Measurements from ENCODE around the gene CHMP6. TPM values are rescaled to one million over a fixed set of nuclear protein-coding genes. Genes with fewer than 3 reads are reported as not detected.

The CHMP6 gene
- total RNA-seq, 2 donors from 2014 or later, result 12.9 to 17.5 TPM

- Histone ChIP-seq H3K27ac (no peak overlapping the region), H3K9me3 (no peaks in the 10 kb centered on the region), H3K27me3 (no peaks in the 10 kb centered on the region), H3K4me3 (no peak overlapping the region), H3K36me3 (no peaks in the 10 kb centered on the region), H3K4me1 (peaks cover 0 to 13% of the 10 kb centered on the region in 2 donors)
- no peak for DNase-seq (ENCODE audit: low spot score)
- TF ChIP-seq CTCF (IDR thresholded peaks at IDR 0.05), result no peak
Measured at GRCh38 chr17:80977172-80977571, 14.5 kb upstream of the CHMP6 start.

- DNase-seq (ENCODE audit: low spot score), result no peak
- Histone ChIP-seq H3K36me3 (no peaks in the 10 kb centered on the region), H3K27ac (no peak overlapping the region), H3K27me3 (no peaks in the 10 kb centered on the region), H3K4me3 (no peak overlapping the region), H3K4me1 (peaks cover 0 to 13% of the 10 kb centered on the region in 2 donors), H3K9me3 (no peaks in the 10 kb centered on the region)
- no peak for TF ChIP-seq CTCF (IDR thresholded peaks at IDR 0.05)
Measured at GRCh38 chr17:80978499-80979497, 12.8 kb upstream of the CHMP6 start.

GRCh38 chr17:80979547-80980378 is 11.9 kb upstream of the CHMP6 start:
- DNase-seq (ENCODE audit: low spot score), result no peak

GRCh38 chr17:80980397-80981061 is 11.1 kb upstream of the CHMP6 start:
- Histone ChIP-seq H3K36me3 (no peaks in the 10 kb centered on the region), H3K27me3 (no peaks in the 10 kb centered on the region), H3K27ac (no peak overlapping the region), H3K9me3 (no peaks in the 10 kb centered on the region), H3K4me3 (no peak overlapping the region), H3K4me1 (peaks cover 0 to 20% of the 10 kb centered on the region in 2 donors)
- DNase-seq (ENCODE audit: low spot score), result no peak
- no peak for TF ChIP-seq CTCF (IDR thresholded peaks at IDR 0.05)

More at GRCh38 chr17:80979547-80980378, 11.9 kb upstream of the CHMP6 start:
- Histone ChIP-seq H3K4me3 (no peak overlapping the region), H3K4me1 (peaks cover 0 to 18% of the 10 kb centered on the region in 2 donors), H3K9me3 (no peaks in the 10 kb centered on the region), H3K36me3 (no peaks in the 10 kb centered on the region), H3K27me3 (no peaks in the 10 kb centered on the region), H3K27ac (no peak overlapping the region)
- no peak for TF ChIP-seq CTCF (IDR thresholded peaks at IDR 0.05)

GRCh38 chr17:80981062-80981902 is 10.4 kb upstream of the CHMP6 start:
- Histone ChIP-seq H3K4me3 (peak overlapping the region in 1 of 2 donors; percentile 13), H3K27ac (no peak overlapping the region), H3K36me3 (no peaks in the 10 kb centered on the region), H3K4me1 (peaks cover 0 to 20% of the 10 kb centered on the region in 2 donors), H3K9me3 (no peaks in the 10 kb centered on the region), H3K27me3 (no peaks in the 10 kb centered on the region)
- no peak for DNase-seq (ENCODE audit: low spot score)
- peak; percentile 90 to 99 for TF ChIP-seq CTCF (IDR thresholded peaks at IDR 0.05)

All from right atrium auricular region (tissue), 2 donors.